ENCODE measurements around the gene GPC1.

The GPC1 gene

GRCh38 chr2:240444464-240444863, 9.0 kb downstream of the GPC1 start:
- DNase-seq: no peak

GRCh38 chr2:240445961-240446663, 10.6 kb downstream of the GPC1 start:
- DNase-seq: no peak

GRCh38 chr2:240446664-240447175, 11.3 kb downstream of the GPC1 start:
- no peak for DNase-seq

GRCh38 chr2:240447331-240447730, 11.9 kb downstream of the GPC1 start:
- DNase-seq: no peak

GRCh38 chr2:240447934-240448333, 12.5 kb downstream of the GPC1 start:
- no peak for DNase-seq

- DNase-seq: no peak
Measured at GRCh38 chr2:240448387-240449274, 13.2 kb downstream of the GPC1 start.

GRCh38 chr2:240449764-240450531, 14.5 kb downstream of the GPC1 start:
- no peak for DNase-seq

- DNase-seq: no peak
Measured at GRCh38 chr2:240450532-240451107, 15.2 kb downstream of the GPC1 start.

GRCh38 chr2:240451108-240451611, 15.7 kb downstream of the GPC1 start:
- DNase-seq: no peak

GRCh38 chr2:240451791-240452461, 16.5 kb downstream of the GPC1 start:
- no peak for DNase-seq

- peak; percentile 21 for DNase-seq
Measured at GRCh38 chr2:240452462-240453256, 17.2 kb downstream of the GPC1 start.

GRCh38 chr2:240453461-240454105, 18.1 kb downstream of the GPC1 start:
- DNase-seq: no peak

GRCh38 chr2:240454106-240454901, 18.8 kb downstream of the GPC1 start:
- no peak for DNase-seq

- no peak for DNase-seq
Measured at GRCh38 chr2:240455272-240455646, 19.8 kb downstream of the GPC1 start.

- no peak for DNase-seq
Measured at GRCh38 chr2:240455647-240456446, 20.4 kb downstream of the GPC1 start.

- DNase-seq: no peak
Measured at GRCh38 chr2:240456447-240457222, 21.2 kb downstream of the GPC1 start.

GRCh38 chr2:240457223-240458043, 22.0 kb downstream of the GPC1 start:
- no peak for DNase-seq
